OCI-LY7 (cell line): ENCODE results near the gene DDRGK1. TPM values are rescaled to one million over a fixed set of nuclear protein-coding genes. Genes with fewer than 3 reads are reported as not detected.

ENCODE experiments used
- BruUV-seq: library from RNA; stranded (reverse); fragments of 400-500 nt; replicated peaks from 2 replicates; lab custom pipeline; 2021; lab: Mats Ljungman, UMichigan
- CTCF ChIA-PET: fragments of 300-600 bp; sonication (Branson Sonifier 250); formaldehyde crosslinking; loops from one replicate; lab custom pipeline; 2022; ENCODE audit warnings: antibody characterized with exemption; ENCODE audit not compliant: unreplicated experiment; lab: Charles Lee
- POLR2A ChIA-PET: fragments of 300-600 bp; sonication (Branson Sonifier 250); formaldehyde crosslinking; loops from one replicate; lab custom pipeline; 2022; ENCODE audit warnings: antibody characterized with exemption; lab: Charles Lee
- DNase-seq: peaks from one replicate; pipeline ENCODE4 v3.0.0-alpha.2; 2015; ENCODE audit warnings: low spot score
- H2AFZ ChIP-seq: fragments of 200-600 bp; sonication (generic), shearing (Covaris generic); 2 replicates; pipeline ENCODE4 v1.6.1; 2014; ENCODE audit warnings: mild to moderate bottlenecking, antibody characterized with exemption, low read length, moderate library complexity
- H3K27ac ChIP-seq: fragments of 200-600 bp; sonication (generic); 2 replicates; pipeline ENCODE4 v1.5.1; 2014; ENCODE audit warnings: mixed run types, low read depth, mild to moderate bottlenecking, moderate library complexity, low read length, inconsistent platforms; ENCODE audit not compliant: poor library complexity, severe bottlenecking
- H3K36me3 ChIP-seq: fragments of 200-600 bp; sonication (generic); 2 replicates; pipeline ENCODE4 v1.6.1; 2014; ENCODE audit warnings: mild to moderate bottlenecking, antibody characterized with exemption, low read length, moderate library complexity, mixed read lengths; ENCODE audit not compliant: insufficient read depth
- H3K4me1 ChIP-seq: fragments of 200-600 bp; sonication (generic); 2 replicates; pipeline ENCODE4 v1.5.1; 2014; ENCODE audit warnings: mild to moderate bottlenecking, low read length; ENCODE audit not compliant: insufficient read depth, poor library complexity, severe bottlenecking
- H3K4me2 ChIP-seq: fragments of 200-600 bp; sonication (generic); 2 replicates; pipeline ENCODE4 v1.6.1; 2014; ENCODE audit warnings: mild to moderate bottlenecking, low read length
- H3K4me3 ChIP-seq: fragments of 200-600 bp; sonication (generic); 2 replicates; pipeline ENCODE4 v1.5.1; 2014; ENCODE audit warnings: mild to moderate bottlenecking, low read depth, low read length; ENCODE audit not compliant: poor library complexity, severe bottlenecking
- H3K79me2 ChIP-seq: fragments of 200-600 bp; sonication (generic); 2 replicates; pipeline ENCODE4 v1.6.1; 2016; ENCODE audit warnings: low read depth, mild to moderate bottlenecking, low read length, moderate library complexity, mixed read lengths; ENCODE audit not compliant: insufficient read depth
- H3K9me2 ChIP-seq: fragments of 200-600 bp; sonication (generic); 2 replicates; pipeline ENCODE4 v1.6.1; 2016; ENCODE audit warnings: mild to moderate bottlenecking, low read length, mixed read lengths; ENCODE audit not compliant: insufficient read depth
- H3K9me3 ChIP-seq: fragments of 200-600 bp; sonication (generic); 2 replicates; pipeline ENCODE4 v1.6.1; 2014; ENCODE audit warnings: mild to moderate bottlenecking, mixed run types, low read length, mixed read lengths
- H4K20me1 ChIP-seq: fragments of 200-600 bp; sonication (generic); 2 replicates; pipeline ENCODE4 v1.6.1; 2014; ENCODE audit warnings: mild to moderate bottlenecking, antibody characterized with exemption, low read length, moderate library complexity, mixed read lengths; ENCODE audit not compliant: insufficient read depth
- CTCF ChIP-seq: fragments of 200-600 bp; sonication (generic); conservative IDR thresholded peaks from 2 replicates; pipeline ENCODE4 v1.5.1; 2014; ENCODE audit warnings: mild to moderate bottlenecking, antibody characterized with exemption, low read length, moderate library complexity, mixed read lengths
- EZH2phosphoT487 ChIP-seq: fragments of 200-600 bp; sonication (generic); IDR thresholded peaks from 2 replicates; pipeline ENCODE4 v1.6.1; 2018; ENCODE audit warnings: low read depth, borderline replicate concordance, mild to moderate bottlenecking, mixed run types, antibody characterized with exemption, low read length, moderate library complexity, mixed read lengths
- intact Hi-C: fragments of 100-400 bp; cut with micrococcal nuclease; formaldehyde crosslinking; loops from one replicate; pipeline ENCODE4 v1.10.0; 2022; ENCODE audit not compliant: unreplicated experiment
- total RNA-seq, 2 experiments: library from RNA; depleted of rRNA in 1 of 2; stranded (reverse); fragments of >200 nt in 1 of 2; shearing (Covaris generic) in 1 of 2; gene quantifications; 2 replicates each; pipeline ENCODE4 v1.2.3, GENCODE V29; 2014 to 2022

The DDRGK1 gene
- total RNA-seq, 2 experiments from 2014 or later: 37.7 to 55.0 TPM

GRCh38 chr20:3164763-3165410, 39.6 kb downstream of the DDRGK1 start:
- Histone ChIP-seq H4K20me1 (no peaks in the 10 kb centered on the region), H3K4me2 (no peak overlapping the region), H3K9me3 (no peaks in the 10 kb centered on the region), H2AFZ (no peak overlapping the region), H3K9me2 (no peaks in the 10 kb centered on the region), H3K4me1 (peaks cover 16% of the 10 kb centered on the region), H3K27ac (no peak overlapping the region), H3K79me2 (peaks cover 6% of the 10 kb centered on the region; the same call in 1 of the 2 replicates), H3K36me3 (no peaks in the 10 kb centered on the region), H3K4me3 (no peak overlapping the region)
- POLR2A ChIA-PET: no interaction called here
- intact Hi-C loops: no loop called here
- no peak for TF ChIP-seq EZH2phosphoT487
- TF ChIP-seq CTCF: no peak
- CTCF ChIA-PET: no interaction called here
- no peak for DNase-seq
- no TSS peak for BruUV-seq

- H3K4me3 ChIP-seq: no peak overlapping the region
- H3K36me3 ChIP-seq: peaks cover 3% of the 10 kb centered on the region
- H4K20me1 ChIP-seq: 0 out of 2 replicates have a peak, but pooled peaks cover under 1% of the 10 kb centered on the region
- intact Hi-C loops: no loop called here
- peaks cover 9% of the 10 kb centered on the region for H3K79me2 ChIP-seq
- DNase-seq: no peak
- CTCF ChIA-PET: no interaction called here
- no peak overlapping the region for H3K27ac ChIP-seq
- peaks cover 16% of the 10 kb centered on the region for H3K4me1 ChIP-seq
- BruUV-seq: no TSS peak
- no peaks in the 10 kb centered on the region for H3K9me2 ChIP-seq
- H2AFZ ChIP-seq: no peak overlapping the region
- H3K9me3 ChIP-seq: no peaks in the 10 kb centered on the region
- TF ChIP-seq CTCF (no peak), EZH2phosphoT487 (no peak)
- H3K4me2 ChIP-seq: no peak overlapping the region
- POLR2A ChIA-PET: no interaction called here
Measured at GRCh38 chr20:3164043-3164762, 40.3 kb downstream of the DDRGK1 start.
